Mucosa of descending colon (tissue), 3 donors: ENCODE results near the gene ZNF525. TPM values are rescaled to one million over a fixed set of nuclear protein-coding genes. Genes with fewer than 3 reads are reported as not detected.
A peak's percentile ranks its signal among the peaks of the same experiment; 100 is the strongest.
"Not testable (repeated sequence)": the region's sequence is repeated elsewhere in the genome, so short reads cannot be mapped to it uniquely, and the experiment has no call there.

Source experiments
- ATAC-seq: fragments of 200-7000 bp; cut with Tn5 transposase; one replicate; pipeline ENCODE4 v1.9.1; 2020; ENCODE audit warnings: mild to moderate bottlenecking, moderate library complexity
- DNase-seq, 3 donors: peaks; one replicate each; pipeline ENCODE4 v3.0.0-alpha.2; 2020
- H3K36me3 ChIP-seq: fragments of 200-600 bp; one replicate; pipeline ENCODE4 v1.8.0; 2021; ENCODE audit warnings: low read depth, mild to moderate bottlenecking
- H3K4me1 ChIP-seq: fragments of 200-600 bp; one replicate; pipeline ENCODE4 v1.8.0; 2021; ENCODE audit warnings: low read depth, mild to moderate bottlenecking
- H3K4me3 ChIP-seq: fragments of 200-600 bp; one replicate; pipeline ENCODE4 v1.8.0; 2021; ENCODE audit warnings: mild to moderate bottlenecking
- H3K9me3 ChIP-seq: fragments of 200-600 bp; one replicate; pipeline ENCODE4 v1.8.0; 2021; ENCODE audit warnings: mild to moderate bottlenecking
- CTCF ChIP-seq: fragments of 200-600 bp; IDR thresholded peaks from one replicate; pipeline ENCODE4 v1.8.0; 2022; ENCODE audit warnings: antibody characterized with exemption, mild to moderate bottlenecking
- intact Hi-C, 2 donors: fragments of 100-400 bp; cut with DNase I in 1 of 2; cut with micrococcal nuclease in 1 of 2; formaldehyde crosslinking; loops; one replicate each; pipeline versions ENCODE4 v1.11.0 to v1.11.1; 2022; cut with DNase I, micrococcal nuclease
- total RNA-seq, 3 donors: library from RNA; stranded (reverse); fragmentation: NEBNext Ultra II Directional in 2 of 3; extraction: Animal tissue kit (Norgen Biotek cat#: 25700) in 2 of 3; gene quantifications; one replicate each; pipeline versions ENCODE4 v1.2.1 to v1.2.4, GENCODE V29; 2021 to 2023
- donor health status: DM: no; HTN: no; CAD: no; lungs with moderate emphysema.
- donor health status: DM: no; HTN: no; CAD: no.
- donor health status: DM: no; HTN: yes; CAD: no.

Gene ZNF525
- total RNA-seq, 3 donors from 2014 or later, result 11.9 to 18.3 (median 16.5) TPM

- DNase-seq, result no peak
- no peak for TF ChIP-seq CTCF
Observed at GRCh38 chr19:53355739-53356138, 9.8 kb upstream of the ZNF525 start.

GRCh38 chr19:53357821-53358581, 7.5 kb upstream of the ZNF525 start:
- DNase-seq (no peak), ATAC-seq (no peak)
- Histone ChIP-seq H3K4me1 (no peaks in the 10 kb centered on the region), H3K36me3 (no peaks in the 10 kb centered on the region), H3K9me3 (peaks cover 73% of the 10 kb centered on the region), H3K4me3 (no peak overlapping the region)
- intact Hi-C loops, result no loop called here
- TF ChIP-seq CTCF, result no peak

More at GRCh38 chr19:53355739-53356138, 9.8 kb upstream of the ZNF525 start:
- no peak for ATAC-seq
- no peaks in the 10 kb centered on the region for H3K4me1 ChIP-seq
- H3K4me3 ChIP-seq, result no peak overlapping the region
- peaks cover 5% of the 10 kb centered on the region for H3K36me3 ChIP-seq
- peaks cover 84% of the 10 kb centered on the region for H3K9me3 ChIP-seq
- intact Hi-C loops, result no loop called here

GRCh38 chr19:53360056-53360455, 5.4 kb upstream of the ZNF525 start:
- ATAC-seq, DNase-seq, H3K4me1 ChIP-seq, H3K4me3 ChIP-seq, H3K36me3 ChIP-seq, intact Hi-C loops: not testable (repeated sequence)
- H3K9me3 ChIP-seq, result peaks cover 52% of the 10 kb centered on the region

- ATAC-seq (peak; percentile 76), DNase-seq (peak; percentile 62 to 77 (median 66))
- Histone ChIP-seq H3K9me3 (peaks cover 14% of the 10 kb centered on the region), H3K4me3 (peak overlapping the region; percentile 33), H3K36me3 (no peaks in the 10 kb centered on the region), H3K4me1 (no peaks in the 10 kb centered on the region)
- TF ChIP-seq CTCF, result no peak
- intact Hi-C loops, result no loop called here
Observed at GRCh38 chr19:53365899-53366493, 491 bp downstream of the ZNF525 start.

GRCh38 chr19:53372196-53372595, 6.7 kb downstream of the ZNF525 start:
- no peaks in the 10 kb centered on the region for H3K4me1 ChIP-seq
- peaks cover 5% of the 10 kb centered on the region for H3K36me3 ChIP-seq
- no peak for ATAC-seq
- no peak for DNase-seq
- TF ChIP-seq CTCF, result no peak
- no peak overlapping the region for H3K4me3 ChIP-seq
- peaks cover 18% of the 10 kb centered on the region for H3K9me3 ChIP-seq
- intact Hi-C loops, result no loop called here

GRCh38 chr19:53374288-53374687, 8.8 kb downstream of the ZNF525 start:
- Histone ChIP-seq H3K9me3 (peaks cover 39% of the 10 kb centered on the region), H3K36me3 (peaks cover 11% of the 10 kb centered on the region), H3K4me1 (no peaks in the 10 kb centered on the region), H3K4me3 (no peak overlapping the region)
- ATAC-seq, result no peak
- no peak for DNase-seq
- no peak for TF ChIP-seq CTCF
- intact Hi-C loops, result no loop called here
